ENCODE results near the gene RAB4A.

DNA sequence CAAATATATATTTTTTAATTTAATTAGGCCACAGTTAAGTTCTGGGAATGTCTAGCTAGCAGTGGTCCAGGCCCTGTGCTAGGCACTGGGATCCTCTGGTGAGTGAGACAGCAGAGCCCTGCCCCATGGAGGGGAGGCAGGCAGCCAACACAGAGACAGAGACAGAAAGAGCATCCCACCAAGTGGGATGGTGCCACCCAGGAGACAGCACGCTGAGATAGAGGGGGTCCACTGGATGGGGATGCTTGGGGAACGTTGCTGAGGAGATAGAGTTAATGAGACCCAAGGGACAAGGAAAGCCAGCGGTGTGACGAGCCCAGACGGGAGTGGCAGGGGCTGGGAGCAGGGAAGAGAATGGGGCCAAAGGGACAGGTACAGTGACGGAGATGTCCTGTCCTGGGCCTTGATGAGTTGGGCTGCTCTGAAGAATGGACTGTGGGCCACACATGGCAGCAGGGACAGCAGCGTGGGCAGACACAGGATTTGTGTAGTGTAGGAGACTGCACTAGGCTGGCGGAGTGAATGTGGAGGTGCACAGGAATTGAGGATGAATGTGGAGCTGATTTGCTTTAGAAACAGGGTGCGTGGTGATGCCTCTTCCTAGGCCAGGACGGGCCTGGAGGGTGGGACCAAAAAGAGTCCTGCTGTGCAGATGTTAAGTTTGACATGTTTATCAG is 22.8 kb downstream of the RAB4A start:
- TF ChIP-seq, protein P1, sequence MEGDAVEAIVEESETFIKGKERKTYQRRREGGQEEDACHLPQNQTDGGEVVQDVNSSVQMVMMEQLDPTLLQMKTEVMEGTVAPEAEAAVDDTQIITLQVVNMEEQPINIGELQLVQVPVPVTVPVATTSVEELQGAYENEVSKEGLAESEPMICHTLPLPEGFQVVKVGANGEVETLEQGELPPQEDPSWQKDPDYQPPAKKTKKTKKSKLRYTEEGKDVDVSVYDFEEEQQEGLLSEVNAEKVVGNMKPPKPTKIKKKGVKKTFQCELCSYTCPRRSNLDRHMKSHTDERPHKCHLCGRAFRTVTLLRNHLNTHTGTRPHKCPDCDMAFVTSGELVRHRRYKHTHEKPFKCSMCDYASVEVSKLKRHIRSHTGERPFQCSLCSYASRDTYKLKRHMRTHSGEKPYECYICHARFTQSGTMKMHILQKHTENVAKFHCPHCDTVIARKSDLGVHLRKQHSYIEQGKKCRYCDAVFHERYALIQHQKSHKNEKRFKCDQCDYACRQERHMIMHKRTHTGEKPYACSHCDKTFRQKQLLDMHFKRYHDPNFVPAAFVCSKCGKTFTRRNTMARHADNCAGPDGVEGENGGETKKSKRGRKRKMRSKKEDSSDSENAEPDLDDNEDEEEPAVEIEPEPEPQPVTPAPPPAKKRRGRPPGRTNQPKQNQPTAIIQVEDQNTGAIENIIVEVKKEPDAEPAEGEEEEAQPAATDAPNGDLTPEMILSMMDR (IDR thresholded peaks at IDR 0.05): no peak
- TF ChIP-seq POLR2A (IDR thresholded peaks at IDR 0.05): no peak
